ENCODE measurements around the gene STAB2. TPM values are rescaled to one million over a fixed set of nuclear protein-coding genes. Genes with fewer than 3 reads are reported as not detected.

STAB2 gene
- total RNA-seq, 2 experiments from 2014 or later, result not detected

- H3K4me3 Mint-ChIP-seq, result no peak overlapping the region
- CTCF ChIA-PET, result no interaction called here
- H3K4me1 Mint-ChIP-seq, result no peaks in the 10 kb centered on the region
- ATAC-seq, result no peak
- no peak overlapping the region for H3K27ac Mint-ChIP-seq
- H3K36me3 Mint-ChIP-seq, result no peaks in the 10 kb centered on the region
- H3K27me3 Mint-ChIP-seq, result peaks cover 8% of the 10 kb centered on the region
- DNase-seq, result no peak
- no peaks in the 10 kb centered on the region for H3K9me3 Mint-ChIP-seq (ENCODE audit: low read depth)
Observed at GRCh38 chr12:103672401-103673119, 85.5 kb downstream of the STAB2 start.

- Mint-ChIP-seq H3K27ac (no peak overlapping the region), H3K9me3 (ENCODE audit: low read depth) (no peaks in the 10 kb centered on the region), H3K4me1 (no peaks in the 10 kb centered on the region), H3K36me3 (no peaks in the 10 kb centered on the region), H3K27me3 (peaks cover 6% of the 10 kb centered on the region), H3K4me3 (no peak overlapping the region)
- no peak for ATAC-seq
- CTCF ChIA-PET, result no interaction called here
- DNase-seq, result no peak
Observed at GRCh38 chr12:103673487-103673886, 86.4 kb downstream of the STAB2 start.

GRCh38 chr12:103673891-103674375 lies 86.9 kb downstream of the STAB2 start:
- CTCF ChIA-PET, result no interaction called here
- no peak for DNase-seq
- no peak overlapping the region for H3K27ac Mint-ChIP-seq

GRCh38 chr12:103676893-103677292 lies 89.8 kb downstream of the STAB2 start:
- no peak overlapping the region for H3K27ac Mint-ChIP-seq
- no peak for DNase-seq
- no peak overlapping the region for H3K4me3 Mint-ChIP-seq
- H3K27me3 Mint-ChIP-seq, result peaks cover 6% of the 10 kb centered on the region
- H3K4me1 Mint-ChIP-seq, result no peaks in the 10 kb centered on the region
- ATAC-seq, result no peak
- H3K36me3 Mint-ChIP-seq, result no peaks in the 10 kb centered on the region
- no peaks in the 10 kb centered on the region for H3K9me3 Mint-ChIP-seq (ENCODE audit: low read depth)
- CTCF ChIA-PET, result no interaction called here

More at GRCh38 chr12:103673891-103674375, 86.9 kb downstream of the STAB2 start:
- no peak for ATAC-seq
- Mint-ChIP-seq H3K27me3 (peaks cover 6% of the 10 kb centered on the region), H3K4me1 (no peaks in the 10 kb centered on the region), H3K4me3 (no peak overlapping the region), H3K36me3 (no peaks in the 10 kb centered on the region), H3K9me3 (ENCODE audit: low read depth) (no peaks in the 10 kb centered on the region)

GRCh38 chr12:103677341-103677740 lies 90.3 kb downstream of the STAB2 start:
- Mint-ChIP-seq H3K27me3 (peaks cover 6% of the 10 kb centered on the region), H3K9me3 (ENCODE audit: low read depth) (no peaks in the 10 kb centered on the region), H3K4me1 (no peaks in the 10 kb centered on the region), H3K4me3 (no peak overlapping the region), H3K36me3 (no peaks in the 10 kb centered on the region), H3K27ac (no peak overlapping the region)
- DNase-seq (no peak), ATAC-seq (no peak)
- CTCF ChIA-PET, result no interaction called here

- CTCF ChIA-PET, result no interaction called here
- Mint-ChIP-seq H3K4me3 (no peak overlapping the region), H3K27ac (no peak overlapping the region), H3K9me3 (ENCODE audit: low read depth) (no peaks in the 10 kb centered on the region), H3K27me3 (peaks cover 6% of the 10 kb centered on the region), H3K36me3 (no peaks in the 10 kb centered on the region), H3K4me1 (no peaks in the 10 kb centered on the region)
- DNase-seq (no peak), ATAC-seq (no peak)
Observed at GRCh38 chr12:103677905-103678304, 90.8 kb downstream of the STAB2 start.

- ATAC-seq (no peak), DNase-seq (no peak)
- H3K27ac Mint-ChIP-seq, result no peak overlapping the region
- H3K4me3 Mint-ChIP-seq, result no peak overlapping the region
- H3K27me3 Mint-ChIP-seq, result peaks cover 6% of the 10 kb centered on the region
- CTCF ChIA-PET, result no interaction called here
- H3K36me3 Mint-ChIP-seq, result no peaks in the 10 kb centered on the region
- no peaks in the 10 kb centered on the region for H3K4me1 Mint-ChIP-seq
- H3K9me3 Mint-ChIP-seq (ENCODE audit: low read depth), result no peaks in the 10 kb centered on the region
Observed at GRCh38 chr12:103679421-103680170, 92.5 kb downstream of the STAB2 start.

- Mint-ChIP-seq H3K27ac (no peak overlapping the region), H3K9me3 (ENCODE audit: low read depth) (no peaks in the 10 kb centered on the region), H3K4me1 (no peaks in the 10 kb centered on the region), H3K27me3 (peaks cover 6% of the 10 kb centered on the region), H3K4me3 (no peak overlapping the region), H3K36me3 (no peaks in the 10 kb centered on the region)
- DNase-seq (no peak), ATAC-seq (no peak)
- CTCF ChIA-PET, result no interaction called here
Observed at GRCh38 chr12:103680591-103681141, 93.6 kb downstream of the STAB2 start.

- CTCF ChIA-PET, result no interaction called here
- ATAC-seq (no peak), DNase-seq (no peak)
- H3K4me1 Mint-ChIP-seq, result no peaks in the 10 kb centered on the region
- no peaks in the 10 kb centered on the region for H3K9me3 Mint-ChIP-seq (ENCODE audit: low read depth)
- H3K27me3 Mint-ChIP-seq, result peaks cover 9% of the 10 kb centered on the region
- no peak overlapping the region for H3K27ac Mint-ChIP-seq
- H3K36me3 Mint-ChIP-seq, result no peaks in the 10 kb centered on the region
- H3K4me3 Mint-ChIP-seq, result no peak overlapping the region
Observed at GRCh38 chr12:103686026-103686425, 99.0 kb downstream of the STAB2 start.

- ATAC-seq (no peak), DNase-seq (no peak)
- Mint-ChIP-seq H3K27ac (no peak overlapping the region), H3K9me3 (ENCODE audit: low read depth) (no peaks in the 10 kb centered on the region), H3K4me1 (no peaks in the 10 kb centered on the region), H3K36me3 (no peaks in the 10 kb centered on the region), H3K4me3 (no peak overlapping the region), H3K27me3 (peaks cover 9% of the 10 kb centered on the region)
- CTCF ChIA-PET, result no interaction called here
Observed at GRCh38 chr12:103687253-103687652, 100.2 kb downstream of the STAB2 start.

GRCh38 chr12:103688376-103689063 lies 101.4 kb downstream of the STAB2 start:
- Mint-ChIP-seq H3K4me1 (no peaks in the 10 kb centered on the region), H3K4me3 (no peak overlapping the region), H3K27ac (no peak overlapping the region), H3K36me3 (no peaks in the 10 kb centered on the region), H3K27me3 (peaks cover 9% of the 10 kb centered on the region), H3K9me3 (ENCODE audit: low read depth) (no peaks in the 10 kb centered on the region)
- no peak for ATAC-seq
- no peak for DNase-seq
- CTCF ChIA-PET, result no interaction called here

- no peak overlapping the region for H3K27ac Mint-ChIP-seq
- peaks cover 10% of the 10 kb centered on the region for H3K27me3 Mint-ChIP-seq
- H3K36me3 Mint-ChIP-seq, result no peaks in the 10 kb centered on the region
- H3K4me3 Mint-ChIP-seq, result no peak overlapping the region
- ATAC-seq, result no peak
- no peak for DNase-seq
- CTCF ChIA-PET, result no interaction called here
- H3K9me3 Mint-ChIP-seq (ENCODE audit: low read depth), result no peaks in the 10 kb centered on the region
- H3K4me1 Mint-ChIP-seq, result no peaks in the 10 kb centered on the region
Observed at GRCh38 chr12:103690426-103690825, 103.4 kb downstream of the STAB2 start.

GRCh38 chr12:103691063-103691462 lies 104.0 kb downstream of the STAB2 start:
- no peak for DNase-seq

More at GRCh38 chr12:103691063-103691462, 104.0 kb downstream of the STAB2 start:
- no peaks in the 10 kb centered on the region for H3K36me3 Mint-ChIP-seq
- H3K27ac Mint-ChIP-seq, result no peak overlapping the region
- H3K4me3 Mint-ChIP-seq, result no peak overlapping the region
- no peaks in the 10 kb centered on the region for H3K9me3 Mint-ChIP-seq (ENCODE audit: low read depth)
- ATAC-seq, result no peak
- no peaks in the 10 kb centered on the region for H3K4me1 Mint-ChIP-seq
- peaks cover 9% of the 10 kb centered on the region for H3K27me3 Mint-ChIP-seq
- CTCF ChIA-PET, result no interaction called here

All from activated CD8-positive, alpha-beta memory T cell treated with anti-CD3 and anti-CD28 coated beads, Interleukin-2, amount 10 ng/mL, durations not matched to agents 7 days and 5 days (primary cell).